ENCODE results near the gene TMEM114. TPM values are rescaled to one million over a fixed set of nuclear protein-coding genes. Genes with fewer than 3 reads are reported as not detected.

TMEM114 gene
- total RNA-seq, 1 donor: not detected

DNA sequence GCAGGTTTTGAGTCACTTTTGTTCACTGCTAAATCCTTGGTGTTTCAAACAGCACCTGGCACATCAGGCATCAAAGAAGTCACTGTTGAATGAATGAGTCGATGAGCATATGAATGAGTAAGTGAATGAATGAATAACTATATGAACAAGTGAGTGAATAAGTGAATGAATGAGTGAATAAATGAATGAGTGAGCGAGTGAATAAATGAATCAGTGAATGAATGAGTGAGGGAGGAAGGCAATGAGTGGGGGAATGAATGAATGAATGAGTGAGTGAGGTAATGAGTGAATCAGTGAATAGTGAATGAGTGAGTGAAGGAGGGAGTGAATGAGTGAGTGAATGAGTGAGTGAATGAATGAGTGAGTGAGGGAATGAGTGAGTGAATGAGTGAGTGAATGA is 28.8 kb downstream of the TMEM114 start:
- no peak for DNase-seq (ENCODE audit: low read depth)
- TF ChIP-seq, protein P1, sequence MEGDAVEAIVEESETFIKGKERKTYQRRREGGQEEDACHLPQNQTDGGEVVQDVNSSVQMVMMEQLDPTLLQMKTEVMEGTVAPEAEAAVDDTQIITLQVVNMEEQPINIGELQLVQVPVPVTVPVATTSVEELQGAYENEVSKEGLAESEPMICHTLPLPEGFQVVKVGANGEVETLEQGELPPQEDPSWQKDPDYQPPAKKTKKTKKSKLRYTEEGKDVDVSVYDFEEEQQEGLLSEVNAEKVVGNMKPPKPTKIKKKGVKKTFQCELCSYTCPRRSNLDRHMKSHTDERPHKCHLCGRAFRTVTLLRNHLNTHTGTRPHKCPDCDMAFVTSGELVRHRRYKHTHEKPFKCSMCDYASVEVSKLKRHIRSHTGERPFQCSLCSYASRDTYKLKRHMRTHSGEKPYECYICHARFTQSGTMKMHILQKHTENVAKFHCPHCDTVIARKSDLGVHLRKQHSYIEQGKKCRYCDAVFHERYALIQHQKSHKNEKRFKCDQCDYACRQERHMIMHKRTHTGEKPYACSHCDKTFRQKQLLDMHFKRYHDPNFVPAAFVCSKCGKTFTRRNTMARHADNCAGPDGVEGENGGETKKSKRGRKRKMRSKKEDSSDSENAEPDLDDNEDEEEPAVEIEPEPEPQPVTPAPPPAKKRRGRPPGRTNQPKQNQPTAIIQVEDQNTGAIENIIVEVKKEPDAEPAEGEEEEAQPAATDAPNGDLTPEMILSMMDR (IDR thresholded peaks at IDR 0.05; ENCODE audit: insufficient read depth, low read depth, low read length): no peak
- H3K4me3 ChIP-seq (ENCODE audit: low read depth, low read length): no peak overlapping the region

DNA sequence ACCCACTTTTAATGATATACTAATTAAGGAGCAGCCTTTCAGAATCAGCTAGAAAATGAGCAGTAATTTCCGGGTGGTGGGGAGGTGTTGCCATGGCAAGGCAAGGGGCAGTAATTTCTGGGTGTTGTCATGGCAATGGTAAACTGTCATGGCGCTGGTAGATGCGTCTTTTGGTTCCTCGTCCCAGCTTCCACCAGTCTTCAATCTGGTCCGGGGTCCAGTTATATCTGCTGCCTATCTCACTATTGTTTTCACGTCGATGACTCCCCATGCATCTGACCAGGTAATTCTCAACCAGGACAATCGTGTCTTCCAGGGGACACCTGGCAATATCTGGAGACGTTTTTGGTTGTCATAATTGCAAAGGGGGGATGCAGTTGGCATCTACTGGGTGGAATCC is 34.9 kb downstream of the TMEM114 start:
- H3K4me3 ChIP-seq (ENCODE audit: low read depth, low read length): no peak overlapping the region
- no peak for DNase-seq (ENCODE audit: low read depth)
- TF ChIP-seq, protein P1 (IDR thresholded peaks at IDR 0.05; ENCODE audit: insufficient read depth, low read depth, low read length): no peak

DNA sequence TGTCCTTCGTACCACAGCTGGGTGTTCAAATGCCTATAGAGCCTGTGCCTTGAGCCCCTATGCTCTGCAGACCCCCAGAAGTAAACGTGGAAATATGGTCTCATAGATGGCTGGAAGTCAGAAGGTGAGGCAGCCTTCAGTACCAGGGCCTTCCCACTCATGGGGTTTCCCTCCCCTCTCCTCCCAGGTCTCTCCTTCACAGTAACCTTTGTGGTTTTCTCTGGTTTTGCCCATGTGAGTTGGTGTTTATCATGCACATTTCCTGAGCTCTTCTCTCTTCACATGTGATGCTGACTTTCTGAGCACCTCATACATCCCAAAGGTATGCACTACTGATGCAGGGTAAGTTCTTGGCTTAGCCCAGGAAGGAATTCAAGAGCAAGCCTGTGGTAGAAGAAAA is 35.4 kb downstream of the TMEM114 start:
- no peak overlapping the region for H3K4me3 ChIP-seq (ENCODE audit: low read depth, low read length)
- no peak for DNase-seq (ENCODE audit: low read depth)
- TF ChIP-seq, protein P1 (IDR thresholded peaks at IDR 0.05; ENCODE audit: insufficient read depth, low read depth, low read length): no peak

DNA sequence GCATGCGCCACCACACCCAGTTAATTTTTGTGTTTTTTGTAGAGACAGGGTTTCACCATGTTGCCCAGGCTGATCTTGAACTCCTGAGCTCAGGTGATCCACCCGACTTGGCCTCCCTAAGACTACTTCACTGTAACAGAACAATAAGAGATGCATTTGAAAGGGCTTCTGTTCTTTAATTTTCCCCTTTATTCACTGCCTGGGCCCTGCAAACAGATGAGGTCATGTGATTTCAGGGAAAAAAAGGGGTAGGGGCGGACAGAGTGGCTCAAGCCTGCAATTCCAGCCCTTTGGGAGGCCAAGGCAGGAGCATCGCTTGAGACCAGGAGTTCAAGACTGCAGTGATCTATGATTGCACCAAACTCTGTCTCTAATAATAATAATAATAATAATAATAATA is 36.3 kb downstream of the TMEM114 start:
- no peak overlapping the region for H3K4me3 ChIP-seq (ENCODE audit: low read depth, low read length)
- no peak for DNase-seq (ENCODE audit: low read depth)
- TF ChIP-seq, protein P1 (IDR thresholded peaks at IDR 0.05; ENCODE audit: insufficient read depth, low read depth, low read length): no peak

DNA sequence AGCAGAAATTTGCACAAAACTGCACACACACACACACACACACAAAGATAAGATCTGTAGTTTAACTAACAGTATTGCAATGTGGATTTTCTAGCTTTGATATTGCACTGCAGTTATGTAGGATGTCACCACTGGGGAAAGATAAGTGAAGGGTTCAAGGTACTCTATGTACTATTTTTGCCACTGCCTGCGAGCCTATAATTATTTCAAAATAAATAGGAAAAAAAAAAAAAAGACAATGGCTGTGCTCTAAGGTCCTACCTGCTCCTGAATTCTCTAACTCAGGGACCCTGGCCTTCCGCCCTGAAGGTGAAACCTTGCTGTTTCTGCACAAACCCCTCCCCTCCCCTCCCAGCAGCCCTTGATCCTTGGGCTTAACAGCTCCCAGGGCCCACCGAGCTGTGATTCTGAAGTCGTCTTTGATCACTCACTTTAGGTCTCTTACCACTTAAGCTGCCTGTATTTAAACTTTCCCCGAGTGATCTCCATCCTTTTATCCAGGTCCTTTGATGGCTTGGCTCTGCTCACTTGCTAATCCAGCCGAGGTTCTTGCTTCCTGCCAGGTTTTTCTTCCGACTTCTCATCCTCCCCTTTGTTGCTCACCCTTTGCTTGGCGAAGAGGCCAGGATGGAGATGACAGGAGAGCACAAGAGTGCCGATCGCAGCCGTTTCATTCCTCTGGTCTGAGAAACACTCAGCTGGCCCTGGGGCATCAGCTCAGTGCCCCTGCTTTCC is 37.7 kb downstream of the TMEM114 start:
- H3K4me3 ChIP-seq (ENCODE audit: low read depth, low read length): no peak overlapping the region
- TF ChIP-seq, protein P1 (IDR thresholded peaks at IDR 0.05; ENCODE audit: insufficient read depth, low read depth, low read length): no peak
- DNase-seq (ENCODE audit: low read depth): no peak

DNA sequence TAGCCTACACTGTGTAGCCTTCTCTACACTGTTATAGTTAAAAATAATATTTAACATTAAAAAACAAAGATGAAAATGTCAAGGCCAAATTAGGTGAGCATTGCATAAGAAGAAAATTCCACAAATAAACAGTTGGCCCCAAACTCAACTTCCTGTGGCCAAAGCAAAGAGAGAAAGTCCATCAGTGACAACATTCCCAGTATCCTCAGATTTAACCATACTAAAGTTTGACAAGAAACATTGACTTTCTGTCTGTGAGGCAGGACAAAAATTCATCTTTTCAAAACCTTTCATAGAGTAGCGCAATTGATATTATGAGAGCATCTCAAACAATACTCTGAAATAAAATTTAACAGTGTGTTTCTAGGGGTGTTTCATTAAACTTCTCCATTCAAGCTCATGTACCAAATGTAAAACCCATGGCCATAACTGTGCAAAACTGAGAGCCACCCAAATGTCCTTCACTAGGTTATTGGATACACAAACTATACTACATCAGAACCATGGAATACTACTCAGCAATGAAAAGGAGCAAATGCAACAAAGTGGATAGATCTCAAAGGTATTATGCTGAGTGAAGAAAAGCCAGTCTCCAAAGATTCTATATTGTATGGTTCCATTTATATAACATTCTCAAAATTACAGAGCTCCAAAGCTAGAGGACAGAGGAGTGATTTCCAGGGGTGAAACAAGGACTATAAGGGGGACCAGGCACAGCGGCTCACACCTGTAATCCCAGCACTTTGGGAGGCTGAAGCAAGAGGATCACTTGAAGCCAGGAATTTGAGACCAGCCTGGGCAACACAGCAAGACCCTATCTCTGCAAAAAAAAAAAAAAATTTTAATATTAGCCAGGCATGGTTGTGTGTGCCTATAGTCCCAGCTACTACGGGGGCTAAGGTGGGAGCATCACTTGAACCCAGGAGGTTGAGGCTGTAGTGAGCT is 38.7 kb downstream of the TMEM114 start:
- no peak overlapping the region for H3K4me3 ChIP-seq (ENCODE audit: low read depth, low read length)
- no peak for DNase-seq (ENCODE audit: low read depth)
- TF ChIP-seq, protein P1 (IDR thresholded peaks at IDR 0.05; ENCODE audit: insufficient read depth, low read depth, low read length): no peak

Measured in fibroblast of villous mesenchyme (primary cell).